Peyer's patch (tissue), 4 donors: ENCODE results near the gene USP47. TPM values are rescaled to one million over a fixed set of nuclear protein-coding genes. Genes with fewer than 3 reads are reported as not detected.

ENCODE experiments used
- DNase-seq, 3 donors: peaks; one replicate each; pipeline ENCODE4 v3.0.0-alpha.2; 2017 to 2019
- H3K27ac ChIP-seq, 4 donors: fragments of 200-600 bp; sonication (generic); one replicate each; pipeline ENCODE4 v1.5.1; 2016 to 2019
- H3K27me3 ChIP-seq, 2 donors: fragments of 200-600 bp; sonication (generic); one replicate each; pipeline ENCODE4 v1.5.1; 2019
- H3K36me3 ChIP-seq, 3 donors: fragments of 200-600 bp; sonication (generic); one replicate each; pipeline ENCODE4 v1.5.1; 2016 to 2019
- H3K4me1 ChIP-seq, 4 donors: fragments of 200-600 bp; sonication (generic); one replicate each; pipeline ENCODE4 v1.5.1; 2016 to 2019
- H3K4me3 ChIP-seq, 4 donors: fragments of 200-600 bp; sonication (generic); 1 replicate in 3 of 4; 2 replicates in 1 of 4; pipeline ENCODE4 v1.5.1; 2016 to 2019; ENCODE audit warnings: mild to moderate bottlenecking in 1 of 4
- H3K9me3 ChIP-seq, 4 donors: fragments of 200-600 bp; sonication (generic); one replicate each; pipeline ENCODE4 v1.5.1; 2016 to 2019; ENCODE audit warnings: mild to moderate bottlenecking in 1 of 4
- POLR2A ChIP-seq, 2 donors: fragments of 450-650 bp; IDR thresholded peaks; one replicate each; pipeline ENCODE4 v1.5.1; 2017; ENCODE audit warnings: antibody characterized with exemption in 2 of 2, mild to moderate bottlenecking in 2 of 2, moderate library complexity in 2 of 2
- total RNA-seq, 4 donors: library from RNA; depleted of rRNA; stranded (reverse); fragments of >200 nt; gene quantifications; one replicate each; pipeline ENCODE4 v1.1.0, GENCODE V29; 2016
- TF ChIP-seq, protein P1 (sequence below), 6 experiments: fragments of 450-650 bp in 4 of 6; fragments of 200-600 bp in 2 of 6; sonication (generic) in 1 of 6; IDR thresholded peaks; one replicate each; pipeline ENCODE4 v1.5.1; 2017 to 2019; ENCODE audit warnings: antibody characterized with exemption in 6 of 6, mild to moderate bottlenecking in 3 of 6, moderate library complexity in 1 of 6

USP47 gene
- total RNA-seq, 4 donors from 2014 or later, result 62.5 to 170 (median 66.4) TPM

- DNase-seq, result no peak
- H3K9me3 ChIP-seq, result no peaks in the 10 kb centered on the region
- peaks cover 0 to 37% (median 3%) of the 10 kb centered on the region in 4 donors for H3K4me1 ChIP-seq
- H3K27ac ChIP-seq, result peak overlapping the region in 2 of 4 donors; percentile 42 to 60
- TF ChIP-seq, protein P1, sequence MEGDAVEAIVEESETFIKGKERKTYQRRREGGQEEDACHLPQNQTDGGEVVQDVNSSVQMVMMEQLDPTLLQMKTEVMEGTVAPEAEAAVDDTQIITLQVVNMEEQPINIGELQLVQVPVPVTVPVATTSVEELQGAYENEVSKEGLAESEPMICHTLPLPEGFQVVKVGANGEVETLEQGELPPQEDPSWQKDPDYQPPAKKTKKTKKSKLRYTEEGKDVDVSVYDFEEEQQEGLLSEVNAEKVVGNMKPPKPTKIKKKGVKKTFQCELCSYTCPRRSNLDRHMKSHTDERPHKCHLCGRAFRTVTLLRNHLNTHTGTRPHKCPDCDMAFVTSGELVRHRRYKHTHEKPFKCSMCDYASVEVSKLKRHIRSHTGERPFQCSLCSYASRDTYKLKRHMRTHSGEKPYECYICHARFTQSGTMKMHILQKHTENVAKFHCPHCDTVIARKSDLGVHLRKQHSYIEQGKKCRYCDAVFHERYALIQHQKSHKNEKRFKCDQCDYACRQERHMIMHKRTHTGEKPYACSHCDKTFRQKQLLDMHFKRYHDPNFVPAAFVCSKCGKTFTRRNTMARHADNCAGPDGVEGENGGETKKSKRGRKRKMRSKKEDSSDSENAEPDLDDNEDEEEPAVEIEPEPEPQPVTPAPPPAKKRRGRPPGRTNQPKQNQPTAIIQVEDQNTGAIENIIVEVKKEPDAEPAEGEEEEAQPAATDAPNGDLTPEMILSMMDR (IDR thresholded peaks at IDR 0.05), result no peak
- TF ChIP-seq POLR2A (IDR thresholded peaks at IDR 0.05), result no peak
- no peaks in the 10 kb centered on the region for H3K27me3 ChIP-seq
- no peak overlapping the region for H3K4me3 ChIP-seq
- no peaks in the 10 kb centered on the region for H3K36me3 ChIP-seq
Observed at GRCh38 chr11:11972730-11973341, 131.1 kb downstream of the USP47 start.

DNA sequence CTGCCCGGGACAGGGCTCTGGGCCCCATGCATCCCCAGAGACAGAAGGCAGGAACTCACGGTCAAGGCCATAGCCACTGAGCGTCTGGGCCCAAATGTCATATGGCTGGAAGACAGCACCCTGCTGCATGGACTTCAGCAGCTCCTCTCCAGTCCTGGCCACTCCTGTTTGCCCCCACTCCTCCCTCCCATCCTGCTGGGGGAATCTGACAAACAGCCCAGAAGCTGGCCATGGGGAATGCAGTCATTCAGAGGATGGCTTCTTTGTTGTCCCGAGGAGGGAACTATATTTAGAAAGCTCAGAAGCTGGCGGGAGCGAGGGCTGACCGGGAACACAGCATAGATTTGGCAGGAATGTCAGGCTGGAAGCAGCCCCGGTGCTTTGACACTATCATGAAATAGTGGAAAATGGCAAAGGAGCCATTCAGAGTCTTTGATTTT, 131.6 kb downstream of the USP47 start:
- Histone ChIP-seq H3K4me1 (peaks cover 0 to 40% (median 3%) of the 10 kb centered on the region in 4 donors), H3K27me3 (no peaks in the 10 kb centered on the region), H3K9me3 (no peaks in the 10 kb centered on the region), H3K36me3 (no peaks in the 10 kb centered on the region), H3K27ac (peak overlapping the region; percentile 12 to 60 (median 30)), H3K4me3 (no peak overlapping the region)
- DNase-seq, result peak in 1 of 3 donors; percentile 43
- TF ChIP-seq, protein P1 (IDR thresholded peaks at IDR 0.05), result no peak
- TF ChIP-seq POLR2A (IDR thresholded peaks at IDR 0.05), result no peak

GRCh38 chr11:11973866-11974265, 132.1 kb downstream of the USP47 start:
- H3K27ac ChIP-seq, result peak overlapping the region; percentile 12 to 60 (median 30)
- DNase-seq, result no peak
- no peaks in the 10 kb centered on the region for H3K9me3 ChIP-seq
- H3K4me1 ChIP-seq, result peaks cover 0 to 43% (median 3%) of the 10 kb centered on the region in 4 donors
- no peaks in the 10 kb centered on the region for H3K36me3 ChIP-seq
- no peaks in the 10 kb centered on the region for H3K27me3 ChIP-seq
- no peak overlapping the region for H3K4me3 ChIP-seq
- TF ChIP-seq POLR2A (IDR thresholded peaks at IDR 0.05), result no peak
- TF ChIP-seq, protein P1 (IDR thresholded peaks at IDR 0.05), result no peak

DNA sequence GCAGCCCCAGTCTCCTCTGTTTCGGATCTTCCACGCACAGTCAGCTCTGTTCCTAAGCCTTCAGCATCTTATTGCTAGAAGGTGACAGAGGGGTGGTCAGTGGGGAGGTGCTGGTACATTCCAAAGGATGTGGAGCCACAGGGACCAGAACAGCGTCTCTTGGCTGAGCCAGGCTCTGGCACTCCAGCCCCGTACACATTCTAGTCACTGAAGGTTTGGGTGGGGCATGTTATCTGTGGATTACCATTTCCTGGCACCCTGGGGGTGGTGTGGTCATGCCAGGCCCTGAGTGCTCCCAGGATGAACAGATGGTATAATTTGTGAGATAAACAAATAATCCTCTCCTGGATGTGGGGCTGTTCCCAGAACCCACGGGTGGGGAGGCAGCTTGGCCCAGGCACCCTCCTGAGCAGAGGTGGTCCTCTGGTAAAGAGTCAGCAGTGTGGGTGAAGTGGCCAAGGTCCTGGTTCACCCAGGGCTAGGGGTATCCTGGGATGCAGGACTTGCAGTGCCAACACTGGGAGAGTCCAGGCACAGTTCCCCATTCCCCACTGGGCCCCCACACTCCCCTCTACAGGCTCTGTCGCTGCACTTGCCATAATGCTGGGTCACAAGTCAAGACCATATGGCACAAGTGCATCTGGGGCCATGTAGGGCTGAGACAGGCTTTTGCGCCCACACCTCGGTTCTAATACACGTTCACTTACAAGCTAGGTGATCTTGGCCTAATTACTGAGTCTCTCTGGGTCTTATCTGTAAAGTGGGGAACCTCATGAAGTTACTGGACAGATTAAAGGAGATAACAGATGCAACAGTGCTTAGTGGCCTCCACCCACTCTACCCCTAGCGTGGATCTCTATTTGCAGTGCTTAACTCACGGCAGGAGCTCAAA, 133.7 kb downstream of the USP47 start:
- Histone ChIP-seq H3K4me3 (no peak overlapping the region), H3K27ac (peak overlapping the region in 1 of 4 donors; percentile 12), H3K9me3 (no peaks in the 10 kb centered on the region), H3K4me1 (peaks cover 0 to 52% (median 3%) of the 10 kb centered on the region in 4 donors), H3K27me3 (no peaks in the 10 kb centered on the region), H3K36me3 (no peaks in the 10 kb centered on the region)
- DNase-seq, result peak in 1 of 3 donors; percentile 38
- TF ChIP-seq POLR2A (IDR thresholded peaks at IDR 0.05), result no peak
- TF ChIP-seq, protein P1 (IDR thresholded peaks at IDR 0.05), result no peak

GRCh38 chr11:11976481-11977127, 134.8 kb downstream of the USP47 start:
- Histone ChIP-seq H3K27me3 (no peaks in the 10 kb centered on the region), H3K4me1 (peaks cover 0 to 52% (median 3%) of the 10 kb centered on the region in 4 donors), H3K36me3 (no peaks in the 10 kb centered on the region), H3K4me3 (no peak overlapping the region), H3K27ac (peak overlapping the region in 3 of 4 donors; percentile 10 to 65 (median 53)), H3K9me3 (no peaks in the 10 kb centered on the region)
- DNase-seq, result peak in 2 of 3 donors; percentile 76 to 82
- TF ChIP-seq POLR2A (IDR thresholded peaks at IDR 0.05), result no peak
- TF ChIP-seq, protein P1 (IDR thresholded peaks at IDR 0.05), result peak in 2 of 6 experiments; percentile 13 to 38
